Right cardiac atrium (tissue), 5 donors: ENCODE measurements around the gene MAEA. TPM values are rescaled to one million over a fixed set of nuclear protein-coding genes. Genes with fewer than 3 reads are reported as not detected.
"Not testable (repeated sequence)": the region's sequence is repeated elsewhere in the genome, so short reads cannot be mapped to it uniquely, and the experiment has no call there.

Source experiments
- ATAC-seq, 2 donors: fragments of 200-7000 bp; cut with Tn5 transposase; one replicate each; pipeline versions ENCODE4 v1.8.0 to v1.9.1; 2020; ENCODE audit warnings: moderate library complexity in 2 of 2, mild to moderate bottlenecking in 1 of 2
- DNase-seq, 3 donors: peaks; one replicate each; pipeline ENCODE4 v3.0.0-alpha.2; 2020
- H3K27ac ChIP-seq: one replicate; pipeline ENCODE4 v1.5.1; 2013; ENCODE audit warnings: mild to moderate bottlenecking, low read length, control low read depth, moderate library complexity
- H3K27me3 ChIP-seq: one replicate; pipeline ENCODE4 v1.6.1; 2013; ENCODE audit not compliant: control insufficient read depth, insufficient read depth
- H3K4me1 ChIP-seq: one replicate; pipeline ENCODE4 v1.6.1; 2013; ENCODE audit warnings: low read length; ENCODE audit not compliant: control insufficient read depth, insufficient read depth
- H3K4me3 ChIP-seq: one replicate; pipeline ENCODE4 v1.5.1; 2013; ENCODE audit warnings: low read length, control low read depth
- H3K9me3 ChIP-seq: one replicate; pipeline ENCODE4 v1.6.1; 2013; ENCODE audit warnings: low read length; ENCODE audit not compliant: control insufficient read depth
- WGBS: extraction: QIAGEN DNeasy Blood & Tissue Kit; methylation state at CpG from one replicate; pipeline ENCODE4 v1.1.7; 2013; 5-methylcytosine and 5-hydroxymethylcytosine counted together
- intact Hi-C, 4 donors: fragments of 100-400 bp; cut with DNase I; formaldehyde crosslinking; loops; one replicate each; pipeline versions ENCODE4 v1.11.0 to v1.14.0; 2022 to 2023
- polyA plus RNA-seq: library from polyadenylated mRNA; stranded (reverse); fragments of 200-250 nt; gene quantifications from one replicate; pipeline ENCODE4 v1.2.3, GENCODE V29; 2013
- total RNA-seq, 4 donors: library from RNA; stranded (reverse); fragmentation: NEBNext Ultra II Directional; extraction: Animal tissue kit (Norgen Biotek cat#: 25700); gene quantifications; one replicate each; pipeline ENCODE4 v1.2.1, GENCODE V29; 2021
- donor health status: healthy with polysubstance abuse.
- donor health status: DM: no; HTN: yes; CAD: no.
- donor health status: DM: no; HTN: no; CAD: no.
- donor health status: DM: no; HTN: yes; CAD: no; lungs with severe emphysema.
- donor health status: DM: yes; HTN: yes; CAD: no.

The MAEA gene
- total and polyA plus RNA-seq, 5 donors, result 51.6 to 61.8 (median 58.5) TPM

GRCh38 chr4:1330761-1331590 lies 41.3 kb downstream of the MAEA start:
- ATAC-seq (no peak), DNase-seq (peak; percentile 5 to 43 (median 37))

GRCh38 chr4:1331591-1332353 lies 42.1 kb downstream of the MAEA start:
- intact Hi-C loops, result loop anchor here in 1 of 4 donors (10.0 kb wide), 1 partner anchor 167 kb away; no protein-coding TSS in a partner anchor
- Histone ChIP-seq H3K4me3 (no peak overlapping the region), H3K27ac (no peak overlapping the region), H3K27me3 (no peaks in the 10 kb centered on the region), H3K9me3 (no peaks in the 10 kb centered on the region), H3K4me1 (no peaks in the 10 kb centered on the region)
- 92% methylated on average over 21 of the region's 21 CpGs for WGBS
- peak; percentile 2 to 52 (median 18) for DNase-seq
- no peak for ATAC-seq

More at GRCh38 chr4:1330761-1331590, 41.3 kb downstream of the MAEA start:
- Histone ChIP-seq H3K4me1 (no peaks in the 10 kb centered on the region), H3K27me3 (no peaks in the 10 kb centered on the region), H3K27ac (no peak overlapping the region), H3K9me3 (no peaks in the 10 kb centered on the region), H3K4me3 (no peak overlapping the region)
- 85% methylated on average over 34 of the region's 34 CpGs for WGBS
- intact Hi-C loops, result loop anchor here in 1 of 4 donors (10.0 kb wide), 1 partner anchor 166 kb away; no protein-coding TSS in a partner anchor

GRCh38 chr4:1332686-1333085 lies 43.0 kb downstream of the MAEA start:
- Histone ChIP-seq H3K27me3 (no peaks in the 10 kb centered on the region), H3K4me3 (no peak overlapping the region), H3K9me3 (no peaks in the 10 kb centered on the region), H3K4me1 (no peaks in the 10 kb centered on the region), H3K27ac (no peak overlapping the region)
- peak; percentile 8 to 52 (median 44) for DNase-seq
- intact Hi-C loops, result loop anchor here in 1 of 4 donors (10.0 kb wide), 1 partner anchor 168 kb away; no protein-coding TSS in a partner anchor
- no peak for ATAC-seq
- WGBS, result 91% methylated on average over 13 of the region's 13 CpGs

- no peak overlapping the region for H3K4me3 ChIP-seq
- DNase-seq (peak in 2 of 3 donors; percentile 60 to 69), ATAC-seq (no peak)
- H3K9me3 ChIP-seq, result no peaks in the 10 kb centered on the region
- intact Hi-C loops, result loop anchor here in 1 of 4 donors (10.0 kb wide), 1 partner anchor 168 kb away; no protein-coding TSS in a partner anchor
- no peak overlapping the region for H3K27ac ChIP-seq
- H3K4me1 ChIP-seq, result no peaks in the 10 kb centered on the region
- no peaks in the 10 kb centered on the region for H3K27me3 ChIP-seq
- WGBS, result 85% methylated on average over 8 of the region's 8 CpGs
These were observed 43.6 kb downstream of the MAEA start for GRCh38 chr4:1333256-1333655.

- H3K9me3 ChIP-seq, H3K27ac ChIP-seq, H3K4me3 ChIP-seq, ATAC-seq, H3K4me1 ChIP-seq, H3K27me3 ChIP-seq: not testable (repeated sequence)
- intact Hi-C loops, result loop anchor here in 1 of 4 donors (10.0 kb wide), 1 partner anchor 169 kb away; no protein-coding TSS in a partner anchor
- peak in 2 of 3 donors; percentile 34 to 37 for DNase-seq
- WGBS, result 72% methylated on average over 11 of the region's 12 CpGs
These were observed 44.3 kb downstream of the MAEA start for GRCh38 chr4:1333851-1334578.

GRCh38 chr4:1334579-1334895 lies 44.8 kb downstream of the MAEA start:
- H3K4me3 ChIP-seq, result no peak overlapping the region
- 89% methylated on average over 6 of the region's 6 CpGs for WGBS
- no peak overlapping the region for H3K27ac ChIP-seq
- no peaks in the 10 kb centered on the region for H3K9me3 ChIP-seq
- no peak for ATAC-seq
- intact Hi-C loops, result loop anchor here in 1 of 4 donors (10.0 kb wide), 1 partner anchor 170 kb away; no protein-coding TSS in a partner anchor
- H3K27me3 ChIP-seq, result no peaks in the 10 kb centered on the region
- no peaks in the 10 kb centered on the region for H3K4me1 ChIP-seq
- peak in 2 of 3 donors; percentile 33 to 55 for DNase-seq

GRCh38 chr4:1335193-1335883 lies 45.6 kb downstream of the MAEA start:
- not testable (repeated sequence) for ATAC-seq, H3K4me3 ChIP-seq, H3K27ac ChIP-seq, H3K9me3 ChIP-seq, H3K27me3 ChIP-seq, H3K4me1 ChIP-seq
- peak in 1 of 3 donors; percentile 5 for DNase-seq
- intact Hi-C loops, result loop anchor here in 1 of 4 donors (10.0 kb wide), 1 partner anchor 171 kb away; no protein-coding TSS in a partner anchor
- 92% methylated on average over 4 of the region's 4 CpGs for WGBS

GRCh38 chr4:1336088-1336491 lies 46.4 kb downstream of the MAEA start:
- intact Hi-C loops, result loop anchor here in 1 of 4 donors (10.0 kb wide), 1 partner anchor 171 kb away; no protein-coding TSS in a partner anchor
- ATAC-seq, result no peak

GRCh38 chr4:1337376-1337831 lies 47.7 kb downstream of the MAEA start:
- intact Hi-C loops, result loop anchor here in 1 of 4 donors (10.0 kb wide), 1 partner anchor 173 kb away; no protein-coding TSS in a partner anchor
- ATAC-seq, result no peak

More at GRCh38 chr4:1336088-1336491, 46.4 kb downstream of the MAEA start:
- Histone ChIP-seq H3K27me3 (no peaks in the 10 kb centered on the region), H3K27ac (no peak overlapping the region), H3K9me3 (no peaks in the 10 kb centered on the region), H3K4me3 (no peak overlapping the region), H3K4me1 (no peaks in the 10 kb centered on the region)
- DNase-seq, result peak in 1 of 3 donors; percentile 1
- 83% methylated on average over 7 of the region's 7 CpGs for WGBS

More at GRCh38 chr4:1337376-1337831, 47.7 kb downstream of the MAEA start:
- WGBS, result 80% methylated on average over 11 of the region's 11 CpGs
- no peak overlapping the region for H3K27ac ChIP-seq
- DNase-seq, result peak; percentile 10 to 42 (median 26)
- no peaks in the 10 kb centered on the region for H3K9me3 ChIP-seq
- H3K27me3 ChIP-seq, result no peaks in the 10 kb centered on the region
- H3K4me1 ChIP-seq, result no peaks in the 10 kb centered on the region
- H3K4me3 ChIP-seq, result no peak overlapping the region
